Neural progenitor cell (in vitro differentiated cells): ENCODE results near the gene LRFN2. TPM values are rescaled to one million over a fixed set of nuclear protein-coding genes. Genes with fewer than 3 reads are reported as not detected.

Experiments used
- DNase-seq: peaks from one replicate; pipeline ENCODE4 v3.0.0-alpha.2; 2016; ENCODE audit warnings: low spot score
- H2AFZ ChIP-seq: fragments of 200-600 bp; sonication (generic); replicated peaks from 2 replicates; pipeline ENCODE4 v1.6.1; 2016; ENCODE audit warnings: antibody characterized with exemption
- H3F3A ChIP-seq: fragments of 200-600 bp; sonication (generic); 2 replicates; pipeline ENCODE4 v1.6.1; 2016; ENCODE audit warnings: antibody characterized with exemption, low read depth
- H3K27ac ChIP-seq: fragments of 200-600 bp; sonication (generic); 2 replicates; pipeline ENCODE4 v1.5.1; 2016; ENCODE audit warnings: mild to moderate bottlenecking
- H3K27me3 ChIP-seq: fragments of 200-600 bp; sonication (generic); 2 replicates; pipeline ENCODE4 v1.6.1; 2016; ENCODE audit warnings: mild to moderate bottlenecking, moderate library complexity
- H3K36me3 ChIP-seq: fragments of 200-600 bp; sonication (generic); 2 replicates; pipeline ENCODE4 v1.5.1; 2016
- H3K4me1 ChIP-seq: fragments of 200-600 bp; sonication (generic); 2 replicates; pipeline ENCODE4 v1.6.1; 2016; ENCODE audit warnings: mixed run types
- H3K4me2 ChIP-seq: fragments of 200-600 bp; sonication (generic); 2 replicates; pipeline ENCODE4 v1.6.1; 2016
- H3K4me3 ChIP-seq: fragments of 200-600 bp; sonication (generic); 2 replicates; pipeline ENCODE4 v1.5.1; 2016
- H3K79me2 ChIP-seq: fragments of 200-600 bp; sonication (generic); 2 replicates; pipeline ENCODE4 v1.6.1; 2016; ENCODE audit warnings: low read depth
- H3K9ac ChIP-seq: fragments of 200-600 bp; sonication (generic); 2 replicates; pipeline ENCODE4 v1.6.1; 2016
- H3K9me3 ChIP-seq: fragments of 200-600 bp; sonication (generic); 2 replicates; pipeline ENCODE4 v1.5.1; 2016; ENCODE audit warnings: low read depth
- H4K20me1 ChIP-seq: fragments of 200-600 bp; sonication (generic); 2 replicates; pipeline ENCODE4 v1.6.1; 2016; ENCODE audit warnings: low read depth
- H3K27ac Mint-ChIP-seq: 3 replicates; pipeline ENCODE4 v1.8.0; 2021; ENCODE audit warnings: mixed read lengths
- H3K27me3 Mint-ChIP-seq: 2 replicates; pipeline ENCODE4 v1.8.0; 2022; ENCODE audit warnings: low read depth, mild to moderate bottlenecking, inconsistent platforms, moderate library complexity, mixed read lengths; ENCODE audit not compliant: insufficient read depth
- H3K36me3 Mint-ChIP-seq: 3 replicates; pipeline ENCODE4 v1.8.0; 2021; ENCODE audit warnings: mixed read lengths
- H3K4me1 Mint-ChIP-seq: 3 replicates; pipeline ENCODE4 v1.8.0; 2021; ENCODE audit warnings: mixed read lengths
- H3K4me3 Mint-ChIP-seq: 3 replicates; pipeline ENCODE4 v1.8.0; 2021; ENCODE audit warnings: mild to moderate bottlenecking, moderate library complexity, mixed read lengths
- H3K9me3 Mint-ChIP-seq: 3 replicates; pipeline ENCODE4 v1.8.0; 2020; ENCODE audit warnings: mixed read lengths
- CTCF ChIP-seq: fragments of 200-600 bp; sonication (generic); IDR thresholded peaks from 2 replicates; pipeline ENCODE4 v1.5.1; 2017; ENCODE audit warnings: antibody characterized with exemption, mild to moderate bottlenecking
- EZH2 ChIP-seq: fragments of 200-600 bp; sonication (generic); IDR thresholded peaks from 2 replicates; pipeline ENCODE4 v1.6.1; 2017; ENCODE audit warnings: antibody characterized with exemption, mild to moderate bottlenecking, moderate library complexity
- EZH2phosphoT487 ChIP-seq: fragments of 200-600 bp; sonication (generic); IDR thresholded peaks from 2 replicates; pipeline ENCODE4 v1.6.1; 2017; ENCODE audit warnings: antibody characterized with exemption
- total RNA-seq: library from RNA; depleted of rRNA; stranded (reverse); fragments of >200 nt; gene quantifications from 2 replicates; pipeline ENCODE4 v1.2.3, GENCODE V29; 2015; ENCODE audit warnings: low replicate concordance

The LRFN2 gene
- total RNA-seq, 1 donor from 2014 or later: not detected

GRCh38 chr6:40378725-40379074 is 208.5 kb downstream of the LRFN2 start:
- no peak overlapping the region for H2AFZ ChIP-seq
- H3K79me2 ChIP-seq: no peaks in the 10 kb centered on the region
- peaks cover 4% of the 10 kb centered on the region for H3K27me3 Mint-ChIP-seq
- no peaks in the 10 kb centered on the region for H3K4me1 ChIP-seq
- no peak overlapping the region for H3K9ac ChIP-seq
- H3K4me3 Mint-ChIP-seq: no peak overlapping the region
- no peaks in the 10 kb centered on the region for H3K9me3 Mint-ChIP-seq
- no peaks in the 10 kb centered on the region for H3F3A ChIP-seq
- no peaks in the 10 kb centered on the region for H3K9me3 ChIP-seq
- no peak for DNase-seq
- H4K20me1 ChIP-seq: no peaks in the 10 kb centered on the region
- no peak overlapping the region for H3K27ac ChIP-seq
- H3K36me3 ChIP-seq: no peaks in the 10 kb centered on the region
- TF ChIP-seq EZH2 (no peak), CTCF (no peak), EZH2phosphoT487 (no peak)
- H3K27me3 ChIP-seq: no peaks in the 10 kb centered on the region
- H3K4me3 ChIP-seq: no peak overlapping the region
- H3K27ac Mint-ChIP-seq: no peak overlapping the region
- no peak overlapping the region for H3K4me2 ChIP-seq
- H3K36me3 Mint-ChIP-seq: no peaks in the 10 kb centered on the region
- no peaks in the 10 kb centered on the region for H3K4me1 Mint-ChIP-seq

GRCh38 chr6:40378071-40378724 is 209.0 kb downstream of the LRFN2 start:
- H3K9me3 ChIP-seq: no peaks in the 10 kb centered on the region
- no peaks in the 10 kb centered on the region for H4K20me1 ChIP-seq
- no peak overlapping the region for H3K27ac Mint-ChIP-seq
- no peaks in the 10 kb centered on the region for H3K36me3 ChIP-seq
- H3K9ac ChIP-seq: no peak overlapping the region
- no peak overlapping the region for H2AFZ ChIP-seq
- no peak overlapping the region for H3K27ac ChIP-seq
- H3K4me3 ChIP-seq: no peak overlapping the region
- H3K4me1 ChIP-seq: no peaks in the 10 kb centered on the region
- H3K79me2 ChIP-seq: no peaks in the 10 kb centered on the region
- peaks cover 4% of the 10 kb centered on the region for H3K27me3 Mint-ChIP-seq
- TF ChIP-seq CTCF (no peak), EZH2 (no peak), EZH2phosphoT487 (no peak)
- H3K4me2 ChIP-seq: no peak overlapping the region
- no peaks in the 10 kb centered on the region for H3F3A ChIP-seq
- H3K4me1 Mint-ChIP-seq: no peaks in the 10 kb centered on the region
- H3K9me3 Mint-ChIP-seq: no peaks in the 10 kb centered on the region
- DNase-seq: no peak
- H3K36me3 Mint-ChIP-seq: no peaks in the 10 kb centered on the region
- H3K27me3 ChIP-seq: no peaks in the 10 kb centered on the region
- no peak overlapping the region for H3K4me3 Mint-ChIP-seq

GRCh38 chr6:40377173-40377806 is 209.9 kb downstream of the LRFN2 start:
- no peak for DNase-seq
- no peak overlapping the region for H2AFZ ChIP-seq
- no peak overlapping the region for H3K9ac ChIP-seq
- no peak overlapping the region for H3K4me3 ChIP-seq
- H3K9me3 ChIP-seq: no peaks in the 10 kb centered on the region
- no peak overlapping the region for H3K27ac ChIP-seq
- Mint-ChIP-seq H3K4me1 (no peaks in the 10 kb centered on the region), H3K9me3 (no peaks in the 10 kb centered on the region), H3K36me3 (no peaks in the 10 kb centered on the region), H3K4me3 (no peak overlapping the region), H3K27me3 (peaks cover 4% of the 10 kb centered on the region), H3K27ac (no peak overlapping the region)
- H3F3A ChIP-seq: no peaks in the 10 kb centered on the region
- no peak for TF ChIP-seq EZH2
- no peak for TF ChIP-seq CTCF
- no peak for TF ChIP-seq EZH2phosphoT487
- no peak overlapping the region for H3K4me2 ChIP-seq
- no peaks in the 10 kb centered on the region for H3K27me3 ChIP-seq
- no peaks in the 10 kb centered on the region for H3K4me1 ChIP-seq
- H3K79me2 ChIP-seq: no peaks in the 10 kb centered on the region
- H4K20me1 ChIP-seq: no peaks in the 10 kb centered on the region
- no peaks in the 10 kb centered on the region for H3K36me3 ChIP-seq
